OCI-LY7 (cell line): ENCODE measurements around the gene DLX5. TPM values are rescaled to one million over a fixed set of nuclear protein-coding genes. Genes with fewer than 3 reads are reported as not detected.

Source experiments
- BruUV-seq: library from RNA; stranded (reverse); fragments of 400-500 nt; replicated peaks from 2 replicates; lab custom pipeline; 2021; lab: Mats Ljungman, UMichigan
- CTCF ChIA-PET: fragments of 300-600 bp; sonication (Branson Sonifier 250); formaldehyde crosslinking; loops from one replicate; lab custom pipeline; 2022; ENCODE audit warnings: antibody characterized with exemption; ENCODE audit not compliant: unreplicated experiment; lab: Charles Lee
- POLR2A ChIA-PET: fragments of 300-600 bp; sonication (Branson Sonifier 250); formaldehyde crosslinking; loops from one replicate; lab custom pipeline; 2022; ENCODE audit warnings: antibody characterized with exemption; lab: Charles Lee
- DNase-seq: peaks from one replicate; pipeline ENCODE4 v3.0.0-alpha.2; 2015; ENCODE audit warnings: low spot score
- H2AFZ ChIP-seq: fragments of 200-600 bp; sonication (generic), shearing (Covaris generic); 2 replicates; pipeline ENCODE4 v1.6.1; 2014; ENCODE audit warnings: mild to moderate bottlenecking, antibody characterized with exemption, low read length, moderate library complexity
- H3K27ac ChIP-seq: fragments of 200-600 bp; sonication (generic); 2 replicates; pipeline ENCODE4 v1.5.1; 2014; ENCODE audit warnings: mixed run types, low read depth, mild to moderate bottlenecking, moderate library complexity, low read length, inconsistent platforms; ENCODE audit not compliant: poor library complexity, severe bottlenecking
- H3K36me3 ChIP-seq: fragments of 200-600 bp; sonication (generic); 2 replicates; pipeline ENCODE4 v1.6.1; 2014; ENCODE audit warnings: mild to moderate bottlenecking, antibody characterized with exemption, low read length, moderate library complexity, mixed read lengths; ENCODE audit not compliant: insufficient read depth
- H3K4me1 ChIP-seq: fragments of 200-600 bp; sonication (generic); 2 replicates; pipeline ENCODE4 v1.5.1; 2014; ENCODE audit warnings: mild to moderate bottlenecking, low read length; ENCODE audit not compliant: insufficient read depth, poor library complexity, severe bottlenecking
- H3K4me2 ChIP-seq: fragments of 200-600 bp; sonication (generic); 2 replicates; pipeline ENCODE4 v1.6.1; 2014; ENCODE audit warnings: mild to moderate bottlenecking, low read length
- H3K4me3 ChIP-seq: fragments of 200-600 bp; sonication (generic); 2 replicates; pipeline ENCODE4 v1.5.1; 2014; ENCODE audit warnings: mild to moderate bottlenecking, low read depth, low read length; ENCODE audit not compliant: poor library complexity, severe bottlenecking
- H3K79me2 ChIP-seq: fragments of 200-600 bp; sonication (generic); 2 replicates; pipeline ENCODE4 v1.6.1; 2016; ENCODE audit warnings: low read depth, mild to moderate bottlenecking, low read length, moderate library complexity, mixed read lengths; ENCODE audit not compliant: insufficient read depth
- H3K9me2 ChIP-seq: fragments of 200-600 bp; sonication (generic); 2 replicates; pipeline ENCODE4 v1.6.1; 2016; ENCODE audit warnings: mild to moderate bottlenecking, low read length, mixed read lengths; ENCODE audit not compliant: insufficient read depth
- H3K9me3 ChIP-seq: fragments of 200-600 bp; sonication (generic); 2 replicates; pipeline ENCODE4 v1.6.1; 2014; ENCODE audit warnings: mild to moderate bottlenecking, mixed run types, low read length, mixed read lengths
- H4K20me1 ChIP-seq: fragments of 200-600 bp; sonication (generic); 2 replicates; pipeline ENCODE4 v1.6.1; 2014; ENCODE audit warnings: mild to moderate bottlenecking, antibody characterized with exemption, low read length, moderate library complexity, mixed read lengths; ENCODE audit not compliant: insufficient read depth
- EZH2phosphoT487 ChIP-seq: fragments of 200-600 bp; sonication (generic); IDR thresholded peaks from 2 replicates; pipeline ENCODE4 v1.6.1; 2018; ENCODE audit warnings: low read depth, borderline replicate concordance, mild to moderate bottlenecking, mixed run types, antibody characterized with exemption, low read length, moderate library complexity, mixed read lengths
- intact Hi-C: fragments of 100-400 bp; cut with micrococcal nuclease; formaldehyde crosslinking; loops from one replicate; pipeline ENCODE4 v1.10.0; 2022; ENCODE audit not compliant: unreplicated experiment
- total RNA-seq, 2 experiments: library from RNA; depleted of rRNA in 1 of 2; stranded (reverse); fragments of >200 nt in 1 of 2; shearing (Covaris generic) in 1 of 2; gene quantifications; 2 replicates each; pipeline ENCODE4 v1.2.3, GENCODE V29; 2014 to 2022
- TF ChIP-seq, protein P1 (sequence below): fragments of 200-600 bp; sonication (generic); conservative IDR thresholded peaks from 2 replicates; pipeline ENCODE4 v1.5.1; 2014; ENCODE audit warnings: mild to moderate bottlenecking, antibody characterized with exemption, low read length, moderate library complexity, mixed read lengths

Gene DLX5
- total RNA-seq, 2 experiments from 2014 or later = not detected

DNA sequence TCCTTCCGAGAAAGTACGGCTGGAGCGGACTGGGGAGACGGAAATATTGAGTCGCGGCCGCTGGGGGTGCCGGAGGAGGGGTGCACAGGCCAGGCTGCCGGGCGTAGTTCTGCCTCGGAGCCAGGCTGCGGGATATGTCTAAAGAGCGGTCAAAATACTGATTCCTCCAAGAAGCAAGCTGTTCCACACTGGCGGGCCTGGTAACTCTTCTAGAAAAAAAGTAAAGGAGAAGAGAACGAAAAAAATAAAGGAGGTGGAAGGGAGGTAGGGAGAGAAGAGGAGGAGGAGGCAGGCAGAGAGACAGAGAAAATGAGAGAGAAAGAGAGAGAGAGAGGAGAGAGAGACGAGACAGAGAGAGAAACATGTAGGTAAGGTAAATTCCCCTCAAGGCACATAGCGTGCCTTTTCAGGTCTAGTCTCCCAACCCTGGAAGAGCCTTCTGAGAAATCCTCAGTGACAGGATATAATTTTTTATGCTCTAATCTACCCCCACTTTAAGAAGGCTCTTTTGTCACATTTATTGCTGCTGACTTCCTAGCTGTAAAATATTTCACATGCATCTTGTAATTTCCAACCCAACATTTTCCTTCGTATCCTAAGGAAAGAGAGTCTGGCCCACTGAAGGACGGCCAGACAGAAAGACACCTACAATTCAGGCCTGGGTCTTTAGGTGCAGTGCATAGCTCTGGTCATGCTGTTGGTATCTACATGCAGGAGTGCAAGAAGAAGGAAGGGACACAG lies 5.7 kb downstream of the DLX5 start:
- CTCF ChIA-PET = no interaction called here
- POLR2A ChIA-PET = no interaction called here
- TF ChIP-seq, protein P1, sequence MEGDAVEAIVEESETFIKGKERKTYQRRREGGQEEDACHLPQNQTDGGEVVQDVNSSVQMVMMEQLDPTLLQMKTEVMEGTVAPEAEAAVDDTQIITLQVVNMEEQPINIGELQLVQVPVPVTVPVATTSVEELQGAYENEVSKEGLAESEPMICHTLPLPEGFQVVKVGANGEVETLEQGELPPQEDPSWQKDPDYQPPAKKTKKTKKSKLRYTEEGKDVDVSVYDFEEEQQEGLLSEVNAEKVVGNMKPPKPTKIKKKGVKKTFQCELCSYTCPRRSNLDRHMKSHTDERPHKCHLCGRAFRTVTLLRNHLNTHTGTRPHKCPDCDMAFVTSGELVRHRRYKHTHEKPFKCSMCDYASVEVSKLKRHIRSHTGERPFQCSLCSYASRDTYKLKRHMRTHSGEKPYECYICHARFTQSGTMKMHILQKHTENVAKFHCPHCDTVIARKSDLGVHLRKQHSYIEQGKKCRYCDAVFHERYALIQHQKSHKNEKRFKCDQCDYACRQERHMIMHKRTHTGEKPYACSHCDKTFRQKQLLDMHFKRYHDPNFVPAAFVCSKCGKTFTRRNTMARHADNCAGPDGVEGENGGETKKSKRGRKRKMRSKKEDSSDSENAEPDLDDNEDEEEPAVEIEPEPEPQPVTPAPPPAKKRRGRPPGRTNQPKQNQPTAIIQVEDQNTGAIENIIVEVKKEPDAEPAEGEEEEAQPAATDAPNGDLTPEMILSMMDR = no peak
- no peak for TF ChIP-seq EZH2phosphoT487
- Histone ChIP-seq H3K4me2 (no peak overlapping the region), H3K36me3 (no peaks in the 10 kb centered on the region), H3K9me2 (no peaks in the 10 kb centered on the region), H2AFZ (no peak overlapping the region), H3K79me2 (no peaks in the 10 kb centered on the region), H4K20me1 (no peaks in the 10 kb centered on the region), H3K4me1 (no peaks in the 10 kb centered on the region), H3K27ac (no peak overlapping the region), H3K4me3 (no peak overlapping the region), H3K9me3 (no peaks in the 10 kb centered on the region)
- DNase-seq = no peak
- no TSS peak for BruUV-seq
- intact Hi-C loops = no loop called here

DNA sequence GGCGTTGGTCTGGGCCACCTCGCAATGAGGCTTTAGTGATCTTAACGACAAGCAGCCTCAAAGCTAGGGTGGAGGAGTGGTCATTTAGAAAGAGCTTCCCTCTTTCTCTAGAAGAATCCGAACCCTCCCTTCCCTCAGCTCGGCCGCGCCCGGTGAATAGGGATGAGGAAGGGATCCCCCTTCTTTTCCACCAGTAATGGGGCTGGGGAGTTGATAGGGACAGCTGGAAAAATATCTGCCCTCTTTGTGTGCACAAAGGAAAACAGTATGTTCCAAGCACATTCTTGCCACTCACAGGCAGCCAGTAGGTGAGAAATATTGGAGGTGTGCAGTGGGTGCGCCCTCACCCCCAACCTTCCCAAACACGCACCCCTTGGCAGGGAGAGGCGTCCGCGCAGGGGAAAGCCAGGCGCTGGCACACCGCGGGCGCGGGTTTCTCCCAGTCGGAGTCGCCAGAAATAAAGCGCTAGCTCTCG lies 6.5 kb downstream of the DLX5 start:
- Histone ChIP-seq H3K27ac (no peak overlapping the region), H3K36me3 (no peaks in the 10 kb centered on the region), H4K20me1 (no peaks in the 10 kb centered on the region), H3K79me2 (no peaks in the 10 kb centered on the region), H3K9me2 (no peaks in the 10 kb centered on the region), H3K4me3 (no peak overlapping the region), H3K4me1 (no peaks in the 10 kb centered on the region), H2AFZ (no peak overlapping the region), H3K9me3 (no peaks in the 10 kb centered on the region), H3K4me2 (no peak overlapping the region)
- CTCF ChIA-PET = no interaction called here
- POLR2A ChIA-PET = interaction anchor here (0.6 kb wide), 1 partner anchor 1211 kb away, joined by 3 read pairs; no protein-coding TSS in a partner anchor
- intact Hi-C loops = no loop called here
- no TSS peak for BruUV-seq
- TF ChIP-seq EZH2phosphoT487 = no peak
- TF ChIP-seq, protein P1 = no peak
- DNase-seq = no peak
